Endothelial cell of umbilical vein (primary cell): ENCODE measurements around the gene ZSWIM6. TPM values are rescaled to one million over a fixed set of nuclear protein-coding genes. Genes with fewer than 3 reads are reported as not detected.

ENCODE experiments used
- BruUV-seq: library from RNA; stranded (reverse); fragments of 400-500 nt; replicated peaks from 2 replicates; lab custom pipeline; 2021; lab: Mats Ljungman, UMichigan
- CTCF ChIA-PET: fragments of 300-600, 350-600 bp; sonication (Branson Sonifier 250); formaldehyde crosslinking; loops from one replicate; lab custom pipeline; 2021; ENCODE audit warnings: antibody characterized with exemption, inconsistent platforms; lab: Charles Lee
- POLR2A ChIA-PET: fragments of 300-600, 350-600 bp; sonication (Branson Sonifier 250); formaldehyde crosslinking; loops from one replicate; lab custom pipeline; 2021; ENCODE audit warnings: antibody characterized with exemption, inconsistent platforms; lab: Charles Lee
- DNase-seq: peaks from one replicate; pipeline ENCODE4 v3.0.0-alpha.2; 2011; ENCODE audit warnings: low read depth, low spot score
- FAIRE-seq: peaks from 2 replicates; lab custom pipeline; 2011; peaks lifted over from hg19 to GRCh38; lab: Jason Lieb, UNC
- H2AFZ ChIP-seq: 2 replicates; pipeline ENCODE4 v1.6.0; 2012; ENCODE audit warnings: low read depth, low read length, control low read depth, inconsistent platforms
- H3K27ac ChIP-seq: 2 replicates; pipeline ENCODE4 v1.5.1; 2011; ENCODE audit warnings: low read depth, mild to moderate bottlenecking, control low read depth, low read length, moderate library complexity; ENCODE audit not compliant: insufficient read depth
- H3K27me3 ChIP-seq, 2 experiments: 2 replicates each; pipeline versions ENCODE4 v1.6.0 to v1.6.1; 2011; ENCODE audit warnings: low read length in 2 of 2, mixed read lengths in 1 of 2; ENCODE audit not compliant: control insufficient read depth in 2 of 2, insufficient read depth in 2 of 2
- H3K36me3 ChIP-seq, 2 experiments: 2 replicates in 1 of 2; 3 replicates in 1 of 2; pipeline ENCODE4 v1.5.1; 2011; ENCODE audit warnings: low read length in 2 of 2, mild to moderate bottlenecking in 1 of 2, moderate library complexity in 1 of 2; ENCODE audit not compliant: control insufficient read depth in 2 of 2, insufficient read depth in 2 of 2; ENCODE audit errors: extremely low read depth in 1 of 2
- H3K4me1 ChIP-seq: 3 replicates; pipeline ENCODE4 v1.5.1; 2011; ENCODE audit warnings: mild to moderate bottlenecking, low read length; ENCODE audit not compliant: control insufficient read depth, insufficient read depth; ENCODE audit errors: extremely low read depth
- H3K4me2 ChIP-seq: 2 replicates; pipeline ENCODE4 v1.6.1; 2011; ENCODE audit warnings: low read length, control low read depth, mixed read lengths; ENCODE audit not compliant: insufficient read depth
- H3K4me3 ChIP-seq, 3 experiments: fragments of 200-600 bp in 1 of 3; sonication (generic), shearing (Covaris generic) in 1 of 3; replicated peaks in 1 of 3; 2 replicates each; pipeline ENCODE4 v1.5.1; 2011 to 2016; ENCODE audit warnings: control low read depth in 3 of 3, low read length in 3 of 3, mild to moderate bottlenecking in 2 of 3, inconsistent platforms in 1 of 3, low read depth in 1 of 3, moderate library complexity in 1 of 3; ENCODE audit not compliant: insufficient read depth in 1 of 3
- H3K79me2 ChIP-seq: 2 replicates; pipeline ENCODE4 v1.6.0; 2012; ENCODE audit warnings: low read length, inconsistent platforms; ENCODE audit not compliant: control insufficient read depth, insufficient read depth
- H3K9ac ChIP-seq: replicated peaks from 2 replicates; pipeline ENCODE3; 2011; ENCODE audit warnings: low read length, control low read depth; ENCODE audit not compliant: insufficient read depth; ENCODE audit errors: extremely low read depth
- H3K9me1 ChIP-seq: replicated peaks from 3 replicates; pipeline ENCODE4 v1.6.0; 2011; ENCODE audit warnings: mild to moderate bottlenecking, low read length; ENCODE audit not compliant: control insufficient read depth, insufficient read depth; ENCODE audit errors: extremely low read depth
- H3K9me3 ChIP-seq: replicated peaks from 2 replicates; pipeline ENCODE4 v1.5.1; 2012; ENCODE audit warnings: low read length, inconsistent platforms; ENCODE audit not compliant: control insufficient read depth, insufficient read depth
- H4K20me1 ChIP-seq: replicated peaks from 2 replicates; pipeline ENCODE3; 2011; ENCODE audit warnings: mild to moderate bottlenecking, low read length; ENCODE audit not compliant: control insufficient read depth, insufficient read depth; ENCODE audit errors: extremely low read depth
- EZH2 ChIP-seq: IDR thresholded peaks from 2 replicates; pipeline ENCODE4 v1.6.1; 2012; ENCODE audit warnings: borderline replicate concordance, low read depth, mild to moderate bottlenecking, moderate library complexity, low read length, inconsistent platforms; ENCODE audit not compliant: severe bottlenecking
- FOS ChIP-seq: IDR thresholded peaks from 2 replicates; pipeline ENCODE4 v1.6.1; 2011; ENCODE audit warnings: mild to moderate bottlenecking, low read length, moderate library complexity, borderline replicate concordance; ENCODE audit not compliant: insufficient read depth
- GATA2 ChIP-seq: IDR thresholded peaks from 2 replicates; pipeline ENCODE4 v1.7.0; 2011; ENCODE audit warnings: low read depth, mild to moderate bottlenecking, moderate library complexity, mixed read lengths, low read length; ENCODE audit not compliant: insufficient read length, insufficient read depth
- JUN ChIP-seq: IDR thresholded peaks from 2 replicates; pipeline ENCODE4 v1.6.1; 2011; ENCODE audit warnings: borderline replicate concordance, low read depth; ENCODE audit not compliant: insufficient read length, insufficient read depth
- MYC ChIP-seq: IDR thresholded peaks from one replicate; pipeline ENCODE4 v1.6.1; 2011; ENCODE audit warnings: mild to moderate bottlenecking, low read depth, low read length
- POLR2A ChIP-seq: IDR thresholded peaks from 2 replicates; pipeline ENCODE4 v1.6.1; 2012; ENCODE audit warnings: low read depth, mild to moderate bottlenecking, control low read depth, low read length
- POLR2AphosphoS5 ChIP-seq: IDR thresholded peaks from 2 replicates; pipeline ENCODE4 v1.6.1; 2012; ENCODE audit warnings: low read depth, mild to moderate bottlenecking, control low read depth, low read length, moderate library complexity; ENCODE audit not compliant: insufficient read depth
- dilution Hi-C: fragments of 300-500 bp; cut with MboI; formaldehyde crosslinking; loops from one replicate; pipeline ENCODE4 v1.15.0; 2019; ENCODE audit warnings: low sequenced_read_pairs; ENCODE audit not compliant: extremely low pct_ligation_motif_present
- intact Hi-C: fragments of 100-400 bp; cut with micrococcal nuclease; formaldehyde crosslinking; loops from one replicate; pipeline ENCODE4 v1.10.0; 2022
- polyA plus RNA-seq, 4 experiments: library from polyadenylated mRNA; depleted of rRNA in 3 of 4; stranded (reverse) in 3 of 4; unstranded in 1 of 4; fragments of >200 nt; gene quantifications; 2 replicates each; pipeline versions ENCODE4 v1.2.1 to v1.2.3, GENCODE V29; 2011 to 2012; ENCODE audit warnings: missing spikeins in 1 of 4
- total RNA-seq: library from RNA; stranded (reverse); gene quantifications from 2 replicates; pipeline ENCODE4 v1.2.3, GENCODE V29; 2021
- TF ChIP-seq, protein P1 (sequence below), 2 donors: IDR thresholded peaks; 1 replicate in 1 of 2; 2 replicates in 1 of 2; pipeline ENCODE4 v1.5.1; 2011; ENCODE audit warnings: low read length in 2 of 2, mild to moderate bottlenecking in 2 of 2, moderate library complexity in 2 of 2, control low read depth in 1 of 2, inconsistent platforms in 1 of 2, low read depth in 1 of 2; ENCODE audit not compliant: insufficient read depth in 1 of 2; ENCODE audit errors: extremely low read depth in 1 of 2
- TF ChIP-seq, protein P2 (sequence below): IDR thresholded peaks from 2 replicates; pipeline ENCODE4 v1.6.1; 2011; ENCODE audit not compliant: insufficient read depth, insufficient read length

ZSWIM6 gene
- total and polyA plus RNA-seq, 2 donors (not counting 3 experiments of a cell fraction or from before 2014, with no cell fraction given): 14.9 to 25.3 TPM

DNA sequence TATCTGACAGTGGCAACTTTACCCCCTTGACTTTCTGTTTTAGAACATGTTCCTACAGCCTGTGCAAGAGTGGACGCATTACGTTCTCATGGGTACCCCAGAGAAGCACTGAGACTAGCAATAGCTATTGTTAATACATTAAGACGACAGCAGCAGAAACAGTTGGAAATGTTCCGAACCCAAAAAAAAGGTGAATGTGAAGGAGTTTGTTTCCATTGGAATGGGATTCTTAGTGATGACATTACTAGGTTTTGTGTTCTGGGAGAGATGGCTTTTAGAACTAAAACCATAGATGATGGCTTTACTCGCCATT, 194.1 kb downstream of the ZSWIM6 start:
- Histone ChIP-seq H3K9me3 (no peaks in the 10 kb centered on the region), H3K36me3 (peaks cover 3 to 6% of the 10 kb centered on the region in 2 experiments), H3K4me2 (no peak overlapping the region), H3K27me3 (no peaks in the 10 kb centered on the region), H2AFZ (no peak overlapping the region), H3K9ac (no peak overlapping the region), H3K79me2 (peaks cover 13% of the 10 kb centered on the region), H3K4me3 (no peak overlapping the region), H4K20me1 (no peaks in the 10 kb centered on the region), H3K9me1 (no peaks in the 10 kb centered on the region), H3K27ac (no peak overlapping the region), H3K4me1 (no peaks in the 10 kb centered on the region)
- DNase-seq: no peak
- intact Hi-C loops: no loop called here
- no TSS peak for BruUV-seq
- no peak for FAIRE-seq
- dilution Hi-C loops: no loop called here
- no peak for TF ChIP-seq MYC
- no peak for TF ChIP-seq GATA2
- TF ChIP-seq, protein P1, sequence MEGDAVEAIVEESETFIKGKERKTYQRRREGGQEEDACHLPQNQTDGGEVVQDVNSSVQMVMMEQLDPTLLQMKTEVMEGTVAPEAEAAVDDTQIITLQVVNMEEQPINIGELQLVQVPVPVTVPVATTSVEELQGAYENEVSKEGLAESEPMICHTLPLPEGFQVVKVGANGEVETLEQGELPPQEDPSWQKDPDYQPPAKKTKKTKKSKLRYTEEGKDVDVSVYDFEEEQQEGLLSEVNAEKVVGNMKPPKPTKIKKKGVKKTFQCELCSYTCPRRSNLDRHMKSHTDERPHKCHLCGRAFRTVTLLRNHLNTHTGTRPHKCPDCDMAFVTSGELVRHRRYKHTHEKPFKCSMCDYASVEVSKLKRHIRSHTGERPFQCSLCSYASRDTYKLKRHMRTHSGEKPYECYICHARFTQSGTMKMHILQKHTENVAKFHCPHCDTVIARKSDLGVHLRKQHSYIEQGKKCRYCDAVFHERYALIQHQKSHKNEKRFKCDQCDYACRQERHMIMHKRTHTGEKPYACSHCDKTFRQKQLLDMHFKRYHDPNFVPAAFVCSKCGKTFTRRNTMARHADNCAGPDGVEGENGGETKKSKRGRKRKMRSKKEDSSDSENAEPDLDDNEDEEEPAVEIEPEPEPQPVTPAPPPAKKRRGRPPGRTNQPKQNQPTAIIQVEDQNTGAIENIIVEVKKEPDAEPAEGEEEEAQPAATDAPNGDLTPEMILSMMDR (IDR thresholded peaks at IDR 0.05; ENCODE audit: extremely low read depth in 1 of 2, insufficient read depth in 1 of 2, low read depth in 1 of 2, low read length in 2 of 2): no peak
- TF ChIP-seq EZH2: no peak
- no peak for TF ChIP-seq JUN
- TF ChIP-seq, protein P2, sequence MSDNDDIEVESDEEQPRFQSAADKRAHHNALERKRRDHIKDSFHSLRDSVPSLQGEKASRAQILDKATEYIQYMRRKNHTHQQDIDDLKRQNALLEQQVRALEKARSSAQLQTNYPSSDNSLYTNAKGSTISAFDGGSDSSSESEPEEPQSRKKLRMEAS: no peak
- TF ChIP-seq POLR2AphosphoS5: no peak
- no peak for TF ChIP-seq POLR2A
- no peak for TF ChIP-seq FOS
- CTCF ChIA-PET: interaction anchor here (1.9 kb wide), 1 partner anchor 60 kb away, joined by 4 read pairs; no protein-coding TSS in a partner anchor
- POLR2A ChIA-PET: no interaction called here
